LNCAP (cell line): ENCODE measurements around the gene PPP2R3B.

Experiments used
- TF ChIP-seq, protein P1 (sequence below): fragments of 450-650 bp; IDR thresholded peaks from 2 replicates; pipeline ENCODE4 v1.5.1; 2017; ENCODE audit warnings: mild to moderate bottlenecking

Gene PPP2R3B

DNA sequence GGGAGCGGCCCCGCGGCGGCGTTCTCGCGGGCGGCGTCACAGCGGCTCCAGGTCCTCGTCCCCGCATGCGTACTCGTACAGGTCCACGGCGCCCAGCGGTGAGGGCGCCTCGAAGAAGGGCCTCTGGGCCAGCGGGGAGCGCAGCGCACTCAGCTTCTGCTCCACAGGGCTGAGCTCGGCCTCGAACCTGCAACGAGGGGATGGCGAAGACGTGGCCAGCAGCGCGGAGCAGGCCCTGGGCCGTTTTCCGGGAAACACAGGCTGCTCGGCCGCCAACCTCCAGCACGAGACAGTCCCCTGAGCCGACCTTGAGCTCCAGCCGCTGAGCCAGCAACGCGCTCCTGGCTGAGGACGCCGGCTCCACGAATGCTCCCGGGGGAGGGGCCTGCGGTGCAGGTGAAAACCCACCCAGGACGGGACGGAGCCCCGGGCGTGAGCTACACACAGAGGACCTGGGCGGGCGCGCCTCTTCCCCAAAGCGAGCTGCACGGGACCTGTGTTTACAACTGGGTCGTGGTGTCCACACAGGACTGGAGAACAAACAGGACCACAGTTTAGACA is 52.3 kb downstream of the PPP2R3B start:
- TF ChIP-seq, protein P1, sequence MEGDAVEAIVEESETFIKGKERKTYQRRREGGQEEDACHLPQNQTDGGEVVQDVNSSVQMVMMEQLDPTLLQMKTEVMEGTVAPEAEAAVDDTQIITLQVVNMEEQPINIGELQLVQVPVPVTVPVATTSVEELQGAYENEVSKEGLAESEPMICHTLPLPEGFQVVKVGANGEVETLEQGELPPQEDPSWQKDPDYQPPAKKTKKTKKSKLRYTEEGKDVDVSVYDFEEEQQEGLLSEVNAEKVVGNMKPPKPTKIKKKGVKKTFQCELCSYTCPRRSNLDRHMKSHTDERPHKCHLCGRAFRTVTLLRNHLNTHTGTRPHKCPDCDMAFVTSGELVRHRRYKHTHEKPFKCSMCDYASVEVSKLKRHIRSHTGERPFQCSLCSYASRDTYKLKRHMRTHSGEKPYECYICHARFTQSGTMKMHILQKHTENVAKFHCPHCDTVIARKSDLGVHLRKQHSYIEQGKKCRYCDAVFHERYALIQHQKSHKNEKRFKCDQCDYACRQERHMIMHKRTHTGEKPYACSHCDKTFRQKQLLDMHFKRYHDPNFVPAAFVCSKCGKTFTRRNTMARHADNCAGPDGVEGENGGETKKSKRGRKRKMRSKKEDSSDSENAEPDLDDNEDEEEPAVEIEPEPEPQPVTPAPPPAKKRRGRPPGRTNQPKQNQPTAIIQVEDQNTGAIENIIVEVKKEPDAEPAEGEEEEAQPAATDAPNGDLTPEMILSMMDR = no peak

DNA sequence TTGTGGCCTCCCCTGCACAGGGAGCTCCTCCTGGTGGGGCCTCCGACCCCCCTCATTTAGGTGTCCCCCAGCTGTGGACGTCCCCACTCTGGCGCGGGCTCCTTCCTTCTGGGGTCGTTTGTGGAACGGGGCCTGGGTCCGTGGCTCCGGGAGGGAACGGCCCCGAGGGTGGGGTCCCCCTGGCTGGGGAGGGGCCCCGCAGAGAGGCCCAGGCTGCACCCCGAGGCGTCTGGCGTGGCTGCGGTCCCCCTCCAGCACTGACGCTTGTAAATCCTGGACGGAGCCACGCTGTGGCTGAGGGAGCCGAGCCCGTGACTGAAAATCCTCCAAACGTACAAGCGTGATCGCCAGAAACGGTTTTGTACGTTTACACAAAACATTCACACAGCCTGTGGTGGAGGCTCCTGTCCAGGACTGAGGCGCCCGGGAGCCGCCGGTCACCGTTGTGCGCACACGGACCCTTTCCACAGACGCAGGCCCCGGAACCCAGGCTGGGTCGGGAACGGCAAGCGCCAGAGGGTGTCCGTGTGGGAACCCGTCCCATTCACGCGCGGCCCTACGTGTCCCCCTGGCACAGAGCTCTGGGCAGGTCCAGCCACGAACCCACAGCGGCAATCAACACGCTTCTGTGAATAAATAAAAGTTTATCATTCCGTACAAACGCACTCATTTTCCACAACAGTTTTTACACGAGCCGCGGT is 52.9 kb downstream of the PPP2R3B start:
- TF ChIP-seq, protein P1 = no peak

- TF ChIP-seq, protein P1 = no peak
Measured at GRCh38 chrX:332916-333610, 53.6 kb downstream of the PPP2R3B start.

DNA sequence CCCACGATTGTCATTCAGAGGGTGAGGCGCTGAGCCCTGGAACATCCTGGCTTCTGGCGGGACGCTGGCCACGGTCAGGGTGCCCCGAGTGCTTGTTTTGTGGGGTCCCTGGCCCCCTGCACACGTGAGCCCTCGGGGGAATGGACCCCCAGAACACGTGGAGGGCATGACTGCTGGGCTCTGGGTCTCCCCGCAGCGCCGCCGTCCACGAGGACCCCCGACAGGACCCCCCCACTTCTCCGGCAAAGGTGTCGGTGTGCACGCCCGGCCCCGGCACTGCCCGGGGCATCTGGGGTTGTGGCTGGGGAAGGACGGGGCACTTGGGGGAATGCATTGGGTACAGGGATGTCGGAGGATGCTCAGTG is 54.2 kb downstream of the PPP2R3B start:
- TF ChIP-seq, protein P1 = no peak

DNA sequence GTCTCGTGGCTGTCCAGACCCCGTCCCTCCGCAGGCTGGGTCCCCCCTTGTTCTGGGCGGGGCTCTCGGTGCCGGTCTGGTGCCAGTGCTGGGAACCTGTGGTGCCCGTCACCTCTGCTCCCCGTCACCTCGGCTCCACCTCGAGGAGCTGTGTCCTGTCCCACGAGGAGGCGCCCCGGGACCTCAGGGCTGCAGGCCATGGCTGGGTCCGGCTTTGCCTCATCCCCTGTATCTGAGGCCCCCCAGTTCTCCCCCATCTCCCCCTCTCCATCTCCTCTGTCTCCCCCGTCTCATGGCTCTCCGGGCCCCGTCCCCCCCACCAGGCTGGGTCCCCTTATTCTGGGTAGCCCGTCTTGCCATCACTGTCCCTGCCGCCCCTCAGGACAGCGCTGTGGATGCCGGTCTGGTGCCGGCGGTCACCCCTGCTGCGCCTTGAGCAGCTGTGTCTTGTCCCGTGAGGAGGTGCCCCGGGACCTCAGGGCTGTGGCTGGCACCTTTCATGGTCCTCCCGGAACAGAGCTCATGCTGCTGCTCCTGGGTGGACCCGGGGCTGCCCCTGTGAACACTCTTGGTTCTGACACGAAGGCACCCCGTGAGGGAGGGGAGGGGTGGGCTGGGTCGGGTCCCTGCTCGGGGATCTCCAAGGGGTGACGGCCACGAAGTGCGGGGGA is 54.7 kb downstream of the PPP2R3B start:
- TF ChIP-seq, protein P1 = no peak

GRCh38 chrX:331151-331824 is 55.4 kb downstream of the PPP2R3B start:
- TF ChIP-seq, protein P1 = no peak

DNA sequence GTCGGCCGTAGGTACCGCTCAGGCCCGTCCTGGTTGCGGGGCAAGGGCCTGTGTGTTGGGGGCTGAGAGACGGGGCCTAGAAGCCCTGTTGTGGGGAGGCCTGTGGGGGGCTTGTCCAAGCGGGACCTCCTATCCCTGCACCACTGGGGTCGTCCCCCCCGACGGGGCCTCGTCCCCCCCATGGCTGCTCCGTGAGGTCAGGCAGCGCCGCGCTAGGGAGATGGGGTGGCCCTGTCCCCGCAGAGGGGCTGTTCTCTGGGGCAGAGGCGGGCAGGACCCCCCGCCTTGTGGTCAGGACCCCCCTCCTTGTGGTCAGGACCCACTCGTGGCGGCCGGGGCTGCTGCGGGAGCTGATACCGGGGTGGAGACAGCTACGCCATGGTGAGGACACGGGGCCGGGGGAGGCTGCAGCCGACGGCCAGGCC is 56.0 kb downstream of the PPP2R3B start:
- TF ChIP-seq, protein P1 = no peak
